Lung (tissue), 12 donors: ENCODE results near the gene SYT3. TPM values are rescaled to one million over a fixed set of nuclear protein-coding genes. Genes with fewer than 3 reads are reported as not detected.

Experiments
- ATAC-seq: fragments of 200-7000 bp; cut with Tn5 transposase; one replicate; pipeline ENCODE4 v1.9.1; 2020; ENCODE audit warnings: moderate number of reproducible peaks; ENCODE audit not compliant: insufficient read depth, low FRiP score
- DNase-seq, 3 donors: peaks; one replicate each; pipeline ENCODE4 v3.0.0-alpha.2; 2013 to 2017
- H3K27ac ChIP-seq, 2 donors: one replicate each; pipeline ENCODE4 v1.5.1; 2013; ENCODE audit warnings: mild to moderate bottlenecking in 2 of 2, moderate library complexity in 2 of 2, control low read depth in 1 of 2, inconsistent platforms in 1 of 2, low read depth in 1 of 2, low read length in 1 of 2
- H3K27me3 ChIP-seq, 3 donors: one replicate each; pipeline ENCODE4 v1.5.1; 2013; ENCODE audit warnings: low read length in 2 of 3; ENCODE audit not compliant: control insufficient read depth in 3 of 3, insufficient read depth in 3 of 3
- H3K36me3 ChIP-seq, 4 donors: one replicate each; pipeline ENCODE4 v1.5.1; 2013; ENCODE audit warnings: low read length in 4 of 4, mild to moderate bottlenecking in 1 of 4, moderate library complexity in 1 of 4; ENCODE audit not compliant: control insufficient read depth in 4 of 4, insufficient read depth in 4 of 4
- H3K4me1 ChIP-seq, 5 donors: one replicate each; pipeline ENCODE4 v1.5.1; 2013; ENCODE audit warnings: low read length in 5 of 5, mild to moderate bottlenecking in 2 of 5, moderate library complexity in 1 of 5; ENCODE audit not compliant: control insufficient read depth in 5 of 5, insufficient read depth in 5 of 5
- H3K4me3 ChIP-seq: one replicate; pipeline ENCODE4 v1.5.1; 2013; ENCODE audit warnings: mild to moderate bottlenecking, control low read depth, moderate library complexity
- H3K9ac ChIP-seq, 2 donors: one replicate each; pipeline ENCODE4 v1.5.1; 2013; ENCODE audit warnings: low read length in 2 of 2, control low read depth in 1 of 2; ENCODE audit not compliant: insufficient read depth in 1 of 2
- H3K9me3 ChIP-seq, 4 donors: one replicate each; pipeline ENCODE4 v1.5.1; 2013; ENCODE audit warnings: low read length in 3 of 4, mild to moderate bottlenecking in 1 of 4, moderate library complexity in 1 of 4; ENCODE audit not compliant: control insufficient read depth in 4 of 4, insufficient read depth in 3 of 4
- WGBS, 2 donors: extraction: QIAGEN DNeasy Blood & Tissue Kit; methylation state at CpG; one replicate each; pipeline ENCODE4 v1.1.7; 2013; 5-methylcytosine and 5-hydroxymethylcytosine counted together
- polyA plus RNA-seq, 2 donors: library from polyadenylated mRNA; stranded (reverse); fragments of 200-250 nt; gene quantifications; one replicate each; pipeline ENCODE4 v1.2.1, GENCODE V29; 2013
- total RNA-seq, 2 donors: library from RNA; depleted of rRNA in 1 of 2; stranded (reverse); fragments of >200 nt in 1 of 2; gene quantifications; one replicate each; pipeline ENCODE4 v1.2.1, GENCODE V29; 2014 to 2021
- TF ChIP-seq, protein P1 (sequence below): IDR thresholded peaks from 2 replicates; pipeline ENCODE4 v1.5.1; 2012; ENCODE audit warnings: mild to moderate bottlenecking; ENCODE audit errors: control extremely low read depth, extremely low read depth
- donor health status: control.
- donor health status: control.
- donor health status: Bipolar disorder and iron deficiency.
- donor health status: healthy.
- donor health status: DM: yes; HTN: yes; CAD: no.

Gene SYT3
- total and polyA plus RNA-seq, 4 donors, result 0.23 to 1.5 (median 0.70) TPM

DNA sequence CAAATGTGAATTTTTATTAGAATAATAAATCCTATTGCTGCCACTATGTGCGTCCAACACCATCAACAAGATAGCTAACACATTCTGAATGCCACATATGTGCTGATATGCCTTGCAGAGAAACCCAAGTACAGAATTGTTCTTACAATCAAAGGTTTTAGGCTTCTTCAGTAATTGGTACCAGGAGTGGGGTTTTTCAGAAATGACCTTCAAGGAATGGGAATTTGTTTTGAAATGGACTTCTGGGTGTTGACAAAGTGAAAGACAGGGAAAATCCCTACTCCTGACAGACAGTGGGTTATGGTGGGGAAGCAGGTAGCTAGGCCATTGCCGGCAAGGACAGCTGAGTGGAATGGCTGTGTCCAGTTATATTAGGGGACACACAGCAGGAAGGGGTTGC is 5.7 kb downstream of the SYT3 start:
- peaks cover 0 to 36% (median 11%) of the 10 kb centered on the region in 4 donors for H3K9me3 ChIP-seq
- no peaks in the 10 kb centered on the region for H3K36me3 ChIP-seq
- TF ChIP-seq, protein P1, sequence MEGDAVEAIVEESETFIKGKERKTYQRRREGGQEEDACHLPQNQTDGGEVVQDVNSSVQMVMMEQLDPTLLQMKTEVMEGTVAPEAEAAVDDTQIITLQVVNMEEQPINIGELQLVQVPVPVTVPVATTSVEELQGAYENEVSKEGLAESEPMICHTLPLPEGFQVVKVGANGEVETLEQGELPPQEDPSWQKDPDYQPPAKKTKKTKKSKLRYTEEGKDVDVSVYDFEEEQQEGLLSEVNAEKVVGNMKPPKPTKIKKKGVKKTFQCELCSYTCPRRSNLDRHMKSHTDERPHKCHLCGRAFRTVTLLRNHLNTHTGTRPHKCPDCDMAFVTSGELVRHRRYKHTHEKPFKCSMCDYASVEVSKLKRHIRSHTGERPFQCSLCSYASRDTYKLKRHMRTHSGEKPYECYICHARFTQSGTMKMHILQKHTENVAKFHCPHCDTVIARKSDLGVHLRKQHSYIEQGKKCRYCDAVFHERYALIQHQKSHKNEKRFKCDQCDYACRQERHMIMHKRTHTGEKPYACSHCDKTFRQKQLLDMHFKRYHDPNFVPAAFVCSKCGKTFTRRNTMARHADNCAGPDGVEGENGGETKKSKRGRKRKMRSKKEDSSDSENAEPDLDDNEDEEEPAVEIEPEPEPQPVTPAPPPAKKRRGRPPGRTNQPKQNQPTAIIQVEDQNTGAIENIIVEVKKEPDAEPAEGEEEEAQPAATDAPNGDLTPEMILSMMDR, result no peak
- peaks cover 0 to under 1% (median 0%) of the 10 kb centered on the region in 5 donors for H3K4me1 ChIP-seq
- no peak overlapping the region for H3K9ac ChIP-seq
- H3K27ac ChIP-seq, result no peak overlapping the region
- ATAC-seq, result no peak
- DNase-seq, result no peak
- WGBS, 2 donors, result 95 to 97% methylated on average over 2 of the region's 2 CpGs
- H3K27me3 ChIP-seq, result peaks cover 4 to 29% (median 11%) of the 10 kb centered on the region in 3 donors
- no peak overlapping the region for H3K4me3 ChIP-seq

DNA sequence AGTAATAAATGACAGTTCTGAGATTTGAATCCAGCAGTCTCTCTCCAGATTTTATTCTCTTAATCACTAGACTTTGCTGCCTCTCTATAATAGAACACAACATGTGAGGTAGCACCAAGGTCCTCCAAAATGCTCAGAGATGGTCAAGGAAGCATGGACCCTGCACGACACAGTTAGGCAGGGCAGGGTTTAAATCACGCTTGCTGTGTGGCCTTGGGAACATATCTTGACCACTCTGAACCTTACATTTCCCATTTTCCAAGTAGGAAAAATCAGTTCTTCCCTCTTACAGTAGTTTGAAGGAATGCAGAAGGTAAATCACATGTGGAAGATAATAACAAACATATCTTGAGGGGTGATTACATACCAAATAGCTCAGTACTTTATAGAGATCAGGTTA is 6.3 kb downstream of the SYT3 start:
- H3K9ac ChIP-seq, result no peak overlapping the region
- H3K4me3 ChIP-seq, result no peak overlapping the region
- no peak overlapping the region for H3K27ac ChIP-seq
- WGBS, 2 donors, result 79 to 90% methylated on average over 2 of the region's 2 CpGs
- DNase-seq (no peak), ATAC-seq (no peak)
- TF ChIP-seq, protein P1, result no peak
- H3K9me3 ChIP-seq, result peaks cover 0 to 34% (median 11%) of the 10 kb centered on the region in 4 donors
- no peaks in the 10 kb centered on the region for H3K4me1 ChIP-seq
- H3K36me3 ChIP-seq, result no peaks in the 10 kb centered on the region
- H3K27me3 ChIP-seq, result peaks cover 4 to 23% (median 6%) of the 10 kb centered on the region in 3 donors

GRCh38 chr19:50632151-50632835 is 7.4 kb downstream of the SYT3 start:
- ATAC-seq, result no peak
- H3K27ac ChIP-seq, result no peak overlapping the region
- 72 to 82% methylated on average over 19 to 20 of the region's 20 CpGs for WGBS, 2 donors
- peaks cover 0 to 34% (median 11%) of the 10 kb centered on the region in 4 donors for H3K9me3 ChIP-seq
- H3K9ac ChIP-seq, result no peak overlapping the region
- H3K4me3 ChIP-seq, result no peak overlapping the region
- DNase-seq, result no peak
- TF ChIP-seq, protein P1, result no peak
- no peaks in the 10 kb centered on the region for H3K36me3 ChIP-seq
- no peaks in the 10 kb centered on the region for H3K4me1 ChIP-seq
- peaks cover 0 to 12% (median 4%) of the 10 kb centered on the region in 3 donors for H3K27me3 ChIP-seq
